LoVo (cell line): ENCODE data around the gene INO80E.
"Not testable (repeated sequence)": the region's sequence is repeated elsewhere in the genome, so short reads cannot be mapped to it uniquely, and the experiment has no call there.

Experiments used
- DNase-seq: peaks from one replicate; pipeline ENCODE4 v3.0.0-alpha.2; 2016; ENCODE audit warnings: low spot score

INO80E gene

GRCh38 chr16:30009990-30010843 is 14.2 kb downstream of the INO80E start:
- no peak for DNase-seq

DNA sequence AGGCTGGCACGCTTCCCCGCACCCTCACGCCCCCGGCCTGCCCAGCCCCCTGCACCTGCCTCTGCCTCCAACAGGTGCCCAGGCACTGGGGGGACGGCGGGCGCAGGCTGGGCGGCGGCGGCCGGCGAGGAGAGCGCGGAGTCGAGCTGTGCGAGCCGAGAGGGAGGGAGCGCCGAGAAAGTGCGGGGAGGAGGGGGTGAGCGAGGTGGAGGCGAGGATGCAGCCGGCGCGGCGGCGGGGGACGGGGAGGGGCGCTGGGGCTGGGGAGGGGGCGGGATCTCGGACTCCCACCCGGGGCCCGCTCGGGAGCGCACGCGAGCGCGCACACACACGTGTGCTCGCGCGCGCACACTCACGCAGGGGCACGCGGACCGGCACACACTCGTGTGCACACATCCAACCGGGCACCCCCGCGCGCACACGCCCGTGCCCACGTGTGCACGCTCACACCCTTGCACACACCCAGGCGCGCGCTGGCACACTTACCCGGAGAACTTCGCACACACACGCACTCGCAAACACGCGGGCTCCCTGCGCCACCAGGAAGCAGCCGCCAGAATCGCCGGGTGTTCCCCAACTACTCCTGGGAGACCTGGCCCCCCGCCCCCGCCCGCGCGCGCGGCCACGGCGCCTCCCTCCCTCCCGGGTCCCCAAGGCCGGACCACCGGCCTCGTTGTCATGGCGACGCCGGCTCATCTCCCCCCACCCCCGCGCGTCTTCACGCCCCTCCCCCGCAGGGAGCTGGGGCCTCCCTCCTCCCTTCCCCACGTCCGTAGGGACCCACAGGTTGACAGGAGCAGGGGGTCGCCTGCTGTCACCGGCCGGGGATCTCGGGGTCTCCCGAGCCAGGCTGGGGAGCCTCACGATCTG is 15.0 kb downstream of the INO80E start, which contains the start of gene DOC2A:
Gene DOC2A (minus strand): TSS at position 184 of the 870 bp plus-strand sequence. CDS start 805 bp downstream, outside the sequence.
- no peak for DNase-seq

- DNase-seq = no peak
Measured at GRCh38 chr16:30011714-30012504, 15.9 kb downstream of the INO80E start.

- DNase-seq = not testable (repeated sequence)
Measured at GRCh38 chr16:30012598-30012997, 16.6 kb downstream of the INO80E start.

- DNase-seq = not testable (repeated sequence)
Measured at GRCh38 chr16:30015450-30015849, 19.4 kb downstream of the INO80E start.

DNA sequence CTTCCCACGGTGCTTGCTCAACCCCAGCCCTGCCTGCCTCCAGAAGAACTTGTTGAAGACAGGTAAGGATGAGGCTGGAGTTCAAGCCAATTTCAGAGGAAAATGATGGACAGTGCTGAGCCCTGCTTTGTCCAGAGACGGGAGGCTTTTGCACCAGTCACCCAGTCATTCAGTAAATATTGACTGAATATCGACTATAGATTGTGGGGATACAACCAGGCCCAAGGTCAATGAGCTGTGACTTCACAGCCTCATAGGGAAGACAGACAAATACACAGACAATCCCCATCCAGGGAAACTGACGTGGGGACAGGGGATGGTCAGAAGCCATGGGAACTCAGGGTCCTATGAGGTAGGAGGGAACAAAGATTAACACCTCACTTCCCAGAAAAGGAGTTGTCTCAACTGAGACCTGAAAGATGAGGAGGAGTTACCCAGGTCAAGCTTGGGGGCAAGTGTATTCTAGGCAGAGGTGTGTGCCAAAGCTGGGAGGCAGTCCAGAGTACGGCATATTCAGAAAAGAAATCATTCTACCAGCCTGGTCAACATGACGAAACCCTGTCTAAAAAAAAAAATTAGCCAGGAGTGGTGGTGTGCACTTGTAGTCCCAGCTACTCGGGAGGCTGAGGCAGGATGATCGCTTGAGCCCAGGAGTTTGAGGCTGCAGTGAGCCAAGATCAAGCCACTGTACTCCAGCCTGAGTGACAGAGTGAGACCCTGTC is 20.7 kb downstream of the INO80E start:
- no peak for DNase-seq

GRCh38 chr16:30017277-30017656 is 21.2 kb downstream of the INO80E start:
- DNase-seq = no peak

DNA sequence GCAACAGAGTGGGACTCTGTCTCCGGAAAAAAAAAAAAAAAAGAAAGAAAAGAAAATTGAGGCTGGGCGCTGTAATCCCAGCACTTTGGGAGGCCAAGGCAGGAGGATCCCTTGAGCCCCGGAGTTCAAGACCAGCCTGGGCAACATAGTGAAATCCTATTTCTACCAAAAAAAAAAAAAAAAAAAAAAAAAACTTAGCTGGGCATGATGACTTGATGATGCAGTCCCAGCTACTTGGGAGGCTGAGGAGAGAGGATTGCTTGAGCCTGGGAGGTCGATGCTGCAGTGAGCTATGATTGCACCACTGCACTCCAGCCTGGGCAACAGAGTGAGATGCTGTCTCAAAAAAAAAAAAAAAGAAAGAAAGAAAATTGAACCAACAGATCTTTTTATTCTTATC is 21.9 kb downstream of the INO80E start:
- DNase-seq = not testable (repeated sequence)

GRCh38 chr16:30018731-30019158 is 22.7 kb downstream of the INO80E start:
- DNase-seq = no peak

DNA sequence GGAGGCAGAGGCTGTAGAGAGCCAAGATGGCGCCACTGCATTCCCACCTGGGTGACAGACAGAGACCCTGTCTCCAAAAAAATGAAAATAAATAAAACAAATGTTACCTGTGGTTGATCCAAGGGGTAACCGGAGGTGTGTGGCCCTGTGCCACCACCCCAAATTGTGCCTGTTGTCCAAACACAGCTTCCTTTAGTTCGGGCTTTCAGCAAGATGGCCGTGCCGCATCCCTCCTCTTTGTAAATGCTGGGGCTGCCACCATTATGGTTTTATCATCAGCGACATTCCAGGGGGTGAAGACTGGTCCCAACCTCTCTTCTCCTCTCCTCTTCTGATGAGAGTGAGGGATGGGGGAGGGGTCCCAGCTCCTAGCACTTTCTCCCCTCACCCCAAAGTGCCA is 26.8 kb downstream of the INO80E start, which contains the start of gene C16orf92:
Gene C16orf92 (plus strand): TSS at position 312 of the 400 bp plus-strand sequence. CDS start 143 bp downstream, outside the sequence.
- DNase-seq = no peak

DNA sequence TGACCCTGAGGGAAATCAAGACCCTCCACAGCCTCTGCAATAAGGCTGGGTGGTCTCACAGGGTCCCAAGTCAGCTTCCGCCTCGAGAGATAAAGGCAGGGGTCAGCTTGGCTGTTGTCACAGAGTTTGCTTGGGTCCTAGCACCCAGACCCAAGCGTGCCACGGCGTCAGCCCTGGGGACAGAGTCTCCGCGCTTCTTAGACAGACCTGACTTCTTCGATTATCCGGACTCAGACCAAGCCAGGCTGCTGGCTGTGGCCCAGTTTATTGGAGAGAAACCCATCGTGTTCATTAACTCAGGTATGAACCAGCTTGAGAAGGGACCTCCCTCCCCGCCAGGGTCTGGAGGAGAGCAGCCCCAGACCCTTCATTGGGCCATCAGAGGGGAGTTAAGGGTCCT is 27.5 kb downstream of the INO80E start:
- no peak for DNase-seq

DNA sequence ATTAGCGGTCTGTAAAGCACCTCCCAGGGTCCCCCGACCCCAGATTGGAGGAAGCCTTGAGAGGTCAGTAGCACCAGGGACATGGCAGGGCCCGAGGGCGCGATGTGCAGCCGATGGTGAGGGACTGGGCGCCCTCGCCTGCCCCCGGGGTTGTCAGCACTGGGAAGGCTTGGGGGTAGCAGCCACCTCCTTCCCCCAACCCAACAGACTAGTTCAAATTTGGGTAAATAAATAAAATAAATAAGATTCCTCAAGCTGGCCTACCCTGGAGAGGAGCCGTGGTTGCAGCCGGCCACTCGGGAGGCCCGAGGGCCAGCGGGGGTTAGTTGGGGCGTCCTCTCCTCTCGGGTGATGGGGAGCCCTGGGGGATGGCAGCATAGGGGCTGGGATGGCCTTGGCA is 28.4 kb downstream of the INO80E start:
- no peak for DNase-seq

DNA sequence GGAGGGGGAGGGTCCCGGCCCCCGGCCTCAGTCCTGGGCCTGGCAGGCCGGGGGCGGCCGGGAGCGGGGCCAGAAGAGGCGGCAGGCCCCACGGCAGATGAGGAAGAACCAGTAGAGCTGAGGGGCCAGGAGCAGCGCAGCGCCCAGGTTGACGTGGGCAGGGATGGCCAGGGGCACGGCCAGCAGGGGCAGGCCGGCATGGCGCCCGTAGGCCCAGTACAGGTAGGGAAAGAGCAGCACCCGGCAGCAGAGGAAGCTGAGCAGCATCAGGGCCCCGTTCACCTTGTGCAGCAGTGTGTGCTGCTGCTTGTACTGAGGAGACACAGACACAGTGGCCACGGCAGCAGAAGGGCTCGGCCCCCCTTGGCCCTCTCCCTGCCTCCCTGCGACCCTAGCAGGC is 29.1 kb downstream of the INO80E start:
- DNase-seq = no peak

DNA sequence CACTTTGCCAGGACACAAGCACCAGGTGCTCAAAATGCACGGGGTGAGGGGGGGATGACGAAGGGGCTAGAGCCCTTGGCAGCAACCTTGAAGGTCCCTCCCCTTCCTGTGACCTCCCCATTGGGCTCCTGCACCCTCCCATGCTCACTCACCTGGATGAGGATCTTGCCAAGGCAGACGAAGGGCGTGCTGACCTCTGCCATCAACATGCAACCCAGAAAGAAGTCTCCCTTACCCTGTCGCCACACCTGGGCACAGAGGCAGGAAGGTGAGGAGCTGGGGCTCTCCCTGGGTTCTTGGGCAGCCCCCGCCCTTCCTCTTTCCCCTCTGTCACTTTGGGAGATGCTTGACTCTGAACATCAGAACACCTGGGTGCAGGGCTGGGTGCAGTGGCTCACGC is 29.5 kb downstream of the INO80E start:
- no peak for DNase-seq

- DNase-seq = no peak
Measured at GRCh38 chr16:30026449-30026848, 30.4 kb downstream of the INO80E start.

- DNase-seq = no peak
Measured at GRCh38 chr16:30027588-30028437, 31.8 kb downstream of the INO80E start.

DNA sequence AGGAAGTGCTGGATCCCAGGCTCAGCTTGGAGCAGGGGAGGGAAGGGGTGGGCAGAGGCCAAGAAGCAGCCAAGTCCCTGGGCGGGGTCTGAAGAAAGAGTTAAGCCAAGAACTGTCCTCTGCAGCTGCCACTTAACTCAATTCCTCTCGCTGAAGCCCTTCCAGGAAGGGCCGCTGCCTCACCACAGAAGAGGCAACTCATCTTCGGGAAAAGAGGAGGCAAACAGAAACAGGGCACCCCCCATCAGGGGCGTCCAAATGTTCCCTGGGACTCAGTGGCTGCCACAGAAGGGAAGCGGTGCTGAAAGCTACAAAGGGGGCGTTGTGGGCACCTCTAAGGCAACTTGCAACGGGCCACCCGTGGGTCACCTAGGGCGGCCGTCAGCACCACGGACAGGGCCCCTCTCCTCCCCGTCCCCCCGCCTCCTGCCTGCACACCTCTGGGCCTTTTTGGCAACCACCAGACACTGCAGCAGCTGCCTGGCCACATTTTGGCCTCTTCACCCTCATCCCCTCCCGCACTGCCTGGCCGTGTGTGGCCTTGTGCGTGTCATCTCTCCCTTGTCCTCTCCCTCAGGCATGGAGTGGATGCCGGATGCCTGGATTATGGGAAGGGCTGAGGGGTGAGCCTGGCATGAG is 32.5 kb downstream of the INO80E start:
- no peak for DNase-seq

DNA sequence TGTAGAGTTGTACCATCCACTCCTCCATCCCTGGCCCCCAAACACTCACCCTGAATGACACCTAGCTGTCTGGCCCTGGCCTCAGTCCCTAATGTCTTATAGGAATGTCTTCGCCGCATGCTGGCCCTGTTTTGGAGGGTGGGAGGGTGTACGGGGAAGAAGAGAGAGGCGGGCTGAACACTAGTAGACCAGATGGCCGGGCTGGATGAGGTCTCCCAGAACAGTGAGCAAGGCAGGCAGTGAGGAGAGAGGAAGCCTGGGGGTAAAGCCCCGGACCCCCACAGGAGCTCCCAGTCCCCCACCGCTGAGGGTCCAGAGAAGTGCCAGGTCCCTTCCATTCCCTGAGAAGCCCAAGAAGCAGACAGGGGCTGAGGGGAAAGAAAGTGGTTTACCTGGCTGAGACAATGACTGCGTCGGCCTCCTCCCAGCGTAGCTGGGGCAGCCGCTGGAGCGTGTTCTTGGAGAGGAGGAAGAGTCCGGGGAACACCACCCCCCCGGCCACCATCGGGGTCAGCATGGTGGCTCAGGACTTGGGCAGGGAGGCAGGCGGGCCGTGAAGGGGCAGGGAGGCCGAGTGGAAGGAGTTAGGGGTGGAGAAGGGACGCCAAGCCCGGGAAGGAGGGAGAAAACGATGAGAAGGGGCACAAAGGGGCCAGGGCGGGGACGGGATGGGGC is 34.1 kb downstream of the INO80E start:
- DNase-seq = no peak

DNA sequence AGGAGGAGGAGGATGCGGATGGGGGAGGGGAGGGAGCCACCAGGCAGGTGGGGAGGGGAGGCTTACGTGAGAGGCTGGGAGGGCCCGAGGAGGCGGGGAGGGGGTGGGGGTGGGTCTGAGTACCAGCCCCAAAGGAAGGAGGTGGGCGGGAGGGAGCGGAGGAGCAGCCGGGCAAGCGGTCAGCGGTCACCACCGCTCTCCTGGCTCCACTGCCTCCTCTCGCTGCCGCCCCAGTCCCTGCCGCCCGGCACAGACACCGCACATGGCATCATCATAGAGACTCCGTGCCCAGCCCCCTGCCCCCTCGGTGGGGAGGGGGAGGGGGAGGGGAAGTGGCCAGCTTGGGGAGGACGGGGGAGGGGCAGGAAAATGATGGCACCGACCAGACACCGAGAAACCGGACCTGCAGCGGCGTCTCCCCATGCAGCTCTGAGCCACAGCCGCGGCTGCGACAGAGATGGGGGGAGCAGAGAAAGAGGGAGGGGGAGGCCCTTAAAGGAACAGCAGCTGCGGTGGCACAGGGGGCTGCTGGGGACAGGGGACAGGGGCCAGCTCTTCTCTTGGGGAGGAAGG is 34.9 kb downstream of the INO80E start, which contains the start of gene TLCD3B:
Gene TLCD3B (minus strand): TSS at position 431 of the 573 bp plus-strand sequence. CDS start 744 bp downstream, outside the sequence.
- DNase-seq = no peak
